GM18517 (cell line): Measurements from ENCODE around the gene MYT1.
"Not testable (repeated sequence)": the region's sequence is repeated elsewhere in the genome, so short reads cannot be mapped to it uniquely, and the experiment has no call there.

Experiments
- ATAC-seq: cut with Tn5 transposase; IDR thresholded peaks from one replicate; pipeline ENCODE4 v1.9.1; 2021; ENCODE audit warnings: mild to moderate bottlenecking, moderate library complexity; ENCODE audit not compliant: unreplicated experiment

Gene MYT1

DNA sequence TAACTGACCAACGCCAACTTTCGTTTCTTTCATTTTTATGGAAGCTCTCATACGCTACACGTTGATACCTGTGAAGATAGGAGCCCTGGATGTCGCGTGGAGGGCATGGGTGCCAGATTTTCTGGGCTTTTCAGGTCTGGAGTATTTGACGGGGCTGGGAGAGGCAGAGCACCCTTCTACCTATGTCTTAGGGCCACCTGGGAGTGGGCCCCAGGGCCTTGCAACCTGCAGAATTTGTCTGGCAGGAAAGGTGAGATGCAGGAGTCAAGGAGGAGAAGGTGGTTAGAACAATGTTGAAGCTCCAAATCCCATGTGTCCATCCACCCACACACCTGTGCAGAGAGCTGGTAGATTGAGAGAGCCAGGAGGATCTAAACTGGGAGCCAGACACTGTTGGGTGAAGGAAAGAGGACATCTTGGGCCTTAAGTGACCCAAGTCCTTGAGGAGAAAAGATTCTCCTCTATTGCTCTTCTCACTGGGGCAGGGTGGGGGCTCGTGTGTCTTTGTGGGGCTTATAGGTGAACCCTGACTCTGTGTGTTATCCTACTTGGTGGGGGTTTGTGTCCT is 63.9 kb downstream of the MYT1 start:
- no peak for ATAC-seq

- no peak for ATAC-seq
Observed at GRCh38 chr20:64228751-64229506, 64.7 kb downstream of the MYT1 start.

DNA sequence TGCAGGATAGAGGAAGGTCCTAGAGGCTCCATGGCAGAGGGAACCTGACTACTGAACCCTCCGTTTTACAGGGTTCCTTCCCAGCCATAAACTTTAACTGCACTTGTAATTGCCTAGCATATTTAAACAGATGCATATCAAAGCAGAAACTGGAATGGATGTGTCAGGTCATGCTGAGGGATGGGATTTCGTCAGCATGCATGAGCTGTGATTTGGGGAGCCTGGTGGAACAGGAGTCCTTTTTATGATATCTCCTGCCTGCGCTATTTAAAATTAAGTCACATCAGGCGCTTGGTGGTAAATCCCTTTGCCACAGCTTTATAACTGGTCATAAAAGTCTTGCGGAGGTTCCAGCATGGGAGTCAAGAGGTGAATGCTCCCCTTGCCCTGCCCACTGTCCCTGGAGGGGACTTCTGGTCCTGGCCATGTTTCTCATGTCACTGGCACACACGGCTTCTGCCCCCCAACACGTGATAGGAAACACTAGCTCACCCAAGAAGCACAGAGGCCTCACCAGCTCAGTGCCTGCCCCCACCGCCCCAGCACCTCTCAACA is 65.3 kb downstream of the MYT1 start:
- ATAC-seq: no peak

DNA sequence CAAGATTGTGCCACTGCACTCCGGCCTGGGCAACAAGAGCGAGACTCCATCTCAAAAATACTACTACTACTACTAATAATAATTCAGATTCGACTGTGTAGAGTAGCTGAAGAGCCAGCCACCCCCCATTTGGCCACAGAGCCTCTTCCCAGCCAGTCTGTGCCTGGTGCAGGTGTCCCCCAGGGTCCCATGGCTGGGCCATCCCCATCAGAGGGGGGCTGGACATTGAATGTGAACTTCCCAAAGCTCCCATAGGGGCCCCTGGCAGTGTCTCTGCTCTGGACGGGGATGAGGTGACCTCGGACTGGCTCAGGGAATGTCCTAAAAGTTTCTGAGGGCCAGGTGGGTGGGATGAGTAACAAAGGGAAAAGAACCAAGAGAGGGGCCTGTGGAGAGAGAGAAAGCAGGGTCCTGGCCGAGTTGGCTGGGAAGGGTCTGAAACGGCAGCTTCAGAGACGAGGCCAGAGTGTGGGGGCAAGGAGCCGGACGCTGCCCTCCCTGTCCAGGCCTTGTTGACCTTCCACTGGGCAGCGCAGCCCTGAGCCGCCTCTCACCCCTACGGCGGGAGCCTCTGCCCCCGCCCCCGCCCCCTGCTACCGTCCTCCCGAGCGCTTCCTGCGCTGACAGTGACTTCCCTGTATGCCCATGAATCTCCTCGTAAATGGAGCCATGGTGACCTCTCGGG is 66.4 kb downstream of the MYT1 start:
- ATAC-seq: no peak

GRCh38 chr20:64231621-64232550 is 67.6 kb downstream of the MYT1 start:
- no peak for ATAC-seq

DNA sequence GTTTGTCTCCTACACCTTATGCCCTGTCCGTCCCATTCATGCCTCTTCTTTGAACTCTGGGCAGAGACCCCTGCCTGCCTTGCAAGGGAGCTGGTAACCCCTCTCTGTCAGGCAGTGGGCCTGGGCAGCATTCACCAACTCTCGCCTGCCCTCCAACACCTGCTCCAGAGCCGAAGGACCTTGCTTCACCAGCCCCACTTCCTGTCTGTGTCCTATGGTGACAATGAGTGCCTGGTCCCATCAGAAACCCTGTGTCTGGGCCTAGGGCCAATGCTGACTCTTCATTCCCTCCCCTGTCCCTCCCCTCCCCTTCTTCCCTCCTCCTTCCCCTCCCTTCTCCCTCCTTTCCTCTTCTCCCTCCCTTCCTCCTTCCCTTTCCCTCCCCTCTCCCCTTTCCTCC is 68.5 kb downstream of the MYT1 start:
- ATAC-seq: no peak

GRCh38 chr20:64233725-64234124 is 69.5 kb downstream of the MYT1 start:
- ATAC-seq: no peak

DNA sequence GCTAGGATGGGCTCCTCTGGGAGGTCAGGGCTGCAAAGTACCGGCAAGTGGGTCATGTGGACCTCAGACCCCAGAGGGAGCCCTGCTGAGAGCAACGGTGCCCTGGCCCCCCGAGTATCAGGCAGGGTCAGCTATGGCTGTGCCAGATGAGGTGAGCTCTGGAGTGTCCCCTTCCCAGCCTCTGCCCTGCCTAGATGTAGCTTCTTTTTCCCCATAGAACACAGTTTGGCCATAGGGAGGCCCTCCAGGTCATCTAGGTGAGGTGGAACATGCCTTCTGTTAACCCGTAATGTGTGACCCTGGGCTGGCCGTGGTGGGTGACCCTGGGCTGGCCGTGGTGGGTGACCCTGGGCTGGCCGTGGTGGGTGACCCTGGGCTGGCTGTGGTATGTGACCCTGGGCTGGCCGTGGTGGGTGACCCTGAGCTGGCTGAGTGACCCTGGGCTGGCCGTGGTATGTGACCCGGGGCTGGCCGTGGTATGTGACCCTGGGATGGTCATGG is 70.1 kb downstream of the MYT1 start:
- no peak for ATAC-seq

DNA sequence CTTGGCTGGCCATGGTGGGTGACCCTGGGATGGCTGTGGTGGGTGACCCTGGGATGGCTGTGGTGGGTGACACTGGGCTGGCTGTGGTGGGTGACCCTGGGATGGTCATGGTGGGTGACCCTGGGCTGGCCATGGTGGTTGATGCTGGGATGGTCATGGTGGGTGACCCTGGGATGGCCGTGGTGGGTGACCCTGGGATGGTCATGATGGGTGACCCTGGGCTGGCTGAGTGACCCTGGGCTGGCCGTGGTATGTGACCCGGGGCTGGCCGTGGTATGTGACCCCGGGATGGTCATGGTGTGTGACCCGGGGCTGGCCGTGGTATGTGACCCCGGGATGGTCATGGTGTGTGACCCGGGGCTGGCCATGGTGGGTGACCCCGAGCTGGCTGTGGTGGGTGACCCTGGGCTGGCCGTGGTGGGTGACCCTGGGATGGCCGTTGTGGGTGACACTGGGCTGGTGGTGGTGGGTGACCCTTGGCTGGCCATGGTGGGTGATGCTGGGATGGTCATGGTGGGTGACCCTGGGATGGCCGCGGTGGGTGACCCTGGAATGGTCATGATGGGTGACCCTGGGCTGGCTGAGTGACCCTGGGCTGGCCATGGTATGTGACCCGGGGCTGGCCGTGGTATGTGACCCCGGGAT is 70.8 kb downstream of the MYT1 start:
- not testable (repeated sequence) for ATAC-seq

- ATAC-seq: no peak
Observed at GRCh38 chr20:64236137-64237088, 72.2 kb downstream of the MYT1 start.

DNA sequence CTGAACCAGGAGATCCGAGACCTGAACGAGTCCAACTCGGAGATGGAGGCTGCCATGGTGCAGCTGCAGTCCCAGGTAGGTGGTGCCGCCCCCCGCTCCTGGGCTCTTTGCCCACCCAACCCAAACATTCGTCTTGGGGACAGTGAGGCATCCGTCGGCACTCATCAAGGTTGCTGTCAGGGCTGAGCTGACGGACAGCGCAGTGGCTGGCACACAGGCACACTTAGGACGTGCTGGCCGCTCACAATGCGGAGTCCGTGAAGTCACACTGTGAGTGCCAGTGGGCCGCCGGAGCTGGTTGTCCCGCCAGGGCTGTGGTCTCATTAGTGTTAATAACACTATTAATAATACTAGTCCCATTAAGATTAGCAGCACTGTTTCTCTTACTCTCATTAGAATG is 73.1 kb downstream of the MYT1 start:
- no peak for ATAC-seq

DNA sequence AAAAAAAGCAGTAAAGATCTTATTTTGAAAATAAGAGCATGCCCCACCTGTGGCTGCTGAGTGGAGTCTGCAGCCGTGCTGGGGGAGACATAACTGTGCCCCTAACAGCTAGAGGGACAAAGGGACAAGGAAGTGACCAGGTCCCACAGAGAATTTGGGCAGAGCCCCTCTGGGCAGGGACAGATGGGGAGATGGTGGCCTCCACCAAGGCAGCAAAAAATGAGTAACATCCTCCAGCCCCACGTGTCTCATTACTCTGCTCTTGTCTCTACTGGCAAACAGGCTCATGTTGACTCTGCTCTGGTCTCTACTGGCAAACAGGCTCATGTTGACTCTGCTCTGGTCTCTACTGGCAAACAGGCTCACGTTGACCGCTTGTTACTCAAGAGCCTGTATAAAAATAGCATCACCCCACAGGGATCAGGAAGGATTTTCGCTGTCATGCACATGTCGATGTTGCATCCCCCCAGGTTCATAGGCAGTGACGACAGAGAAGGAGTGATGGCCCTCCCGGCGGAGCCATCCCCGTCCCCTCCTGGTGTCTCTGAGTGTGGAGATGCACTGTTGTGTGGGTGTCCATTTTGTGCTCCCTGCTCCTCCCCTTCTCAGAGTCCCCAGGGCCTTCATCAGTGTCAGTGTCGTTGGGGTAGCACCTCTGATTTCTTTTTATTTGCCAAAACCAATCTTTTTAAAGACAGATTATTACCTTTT is 74.0 kb downstream of the MYT1 start:
- no peak for ATAC-seq

DNA sequence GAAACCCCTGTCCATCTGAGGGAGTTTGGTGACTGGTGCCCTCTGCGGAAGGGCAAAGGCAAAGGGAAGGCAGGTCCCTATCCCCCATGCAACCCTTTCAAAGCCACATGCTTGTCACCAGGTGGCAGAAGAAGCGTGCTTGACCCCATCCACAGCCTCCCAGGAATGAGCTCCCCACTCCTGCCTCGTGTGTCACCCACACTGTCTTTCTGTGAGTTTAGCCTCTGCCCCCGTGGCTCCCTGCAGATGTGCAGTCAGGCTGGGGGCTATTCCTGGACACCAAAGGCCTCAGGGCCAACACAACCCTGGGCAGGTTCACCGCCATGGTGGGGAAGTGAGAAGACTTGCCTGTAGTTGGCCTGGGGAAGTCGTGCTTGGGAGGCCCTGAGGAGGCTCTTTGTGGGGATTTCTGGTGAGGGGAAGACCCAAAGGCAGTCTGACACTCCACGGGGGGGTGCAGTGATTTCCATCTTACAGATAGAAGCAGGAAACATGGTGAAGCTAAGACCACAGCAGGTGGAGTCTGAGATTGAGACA is 74.7 kb downstream of the MYT1 start:
- no peak for ATAC-seq

- ATAC-seq: no peak
Observed at GRCh38 chr20:64239449-64240242, 75.4 kb downstream of the MYT1 start.

DNA sequence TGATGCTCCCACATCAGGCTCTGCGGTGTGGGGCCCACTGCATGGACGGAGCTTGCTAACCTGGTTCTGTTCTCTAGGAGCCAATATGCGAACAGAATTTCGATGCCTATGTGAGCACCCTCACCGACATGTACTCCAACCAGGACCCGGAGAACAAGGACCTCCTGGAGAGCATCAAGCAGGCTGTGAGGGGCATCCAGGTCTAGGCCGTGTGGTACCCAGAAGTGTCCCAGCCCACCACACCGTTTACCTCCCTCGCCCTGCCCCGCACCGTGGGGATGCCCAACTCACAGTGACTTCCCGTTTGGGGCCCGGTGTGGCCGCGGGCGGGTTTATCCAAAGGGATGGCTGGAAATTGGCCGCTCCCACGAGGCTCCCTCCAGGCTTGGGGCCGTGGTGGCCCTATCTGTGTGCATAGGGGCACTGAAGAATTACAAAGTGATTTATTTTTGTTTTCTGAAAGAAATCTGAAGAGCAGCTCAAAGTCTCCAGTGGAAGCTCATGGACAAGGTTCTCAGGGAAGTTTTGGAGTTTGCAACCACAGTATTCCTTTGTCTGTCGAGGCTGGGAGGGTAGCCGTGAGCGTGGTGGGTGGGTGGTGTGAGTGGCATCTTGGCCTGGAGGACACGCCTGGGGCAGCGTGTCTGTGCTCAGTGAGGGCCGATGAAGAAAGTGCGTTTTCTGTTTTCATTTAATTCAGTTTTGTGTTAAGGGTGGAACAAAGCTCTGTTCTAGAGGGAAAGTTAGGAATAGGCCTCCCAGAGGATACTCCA is 76.2 kb downstream of the MYT1 start:
- no peak for ATAC-seq

- no peak for ATAC-seq
Observed at GRCh38 chr20:64241061-64241460, 76.8 kb downstream of the MYT1 start.
